HG03097 (cell line): ENCODE results near the gene NINL.
A peak's percentile ranks its signal among the peaks of the same experiment; 100 is the strongest.
"Not testable (repeated sequence)": the region's sequence is repeated elsewhere in the genome, so short reads cannot be mapped to it uniquely, and the experiment has no call there.

Source experiments
- ATAC-seq: cut with Tn5 transposase; IDR thresholded peaks from one replicate; pipeline ENCODE4 v1.9.1; 2021; ENCODE audit not compliant: unreplicated experiment, low FRiP score

NINL gene

GRCh38 chr20:25584905-25585704, at the start of gene NINL:
Gene NINL (minus strand): TSS chr20:25585531. CDS start chr20:25526587, 58,944 bp downstream.
- ATAC-seq: no peak

DNA sequence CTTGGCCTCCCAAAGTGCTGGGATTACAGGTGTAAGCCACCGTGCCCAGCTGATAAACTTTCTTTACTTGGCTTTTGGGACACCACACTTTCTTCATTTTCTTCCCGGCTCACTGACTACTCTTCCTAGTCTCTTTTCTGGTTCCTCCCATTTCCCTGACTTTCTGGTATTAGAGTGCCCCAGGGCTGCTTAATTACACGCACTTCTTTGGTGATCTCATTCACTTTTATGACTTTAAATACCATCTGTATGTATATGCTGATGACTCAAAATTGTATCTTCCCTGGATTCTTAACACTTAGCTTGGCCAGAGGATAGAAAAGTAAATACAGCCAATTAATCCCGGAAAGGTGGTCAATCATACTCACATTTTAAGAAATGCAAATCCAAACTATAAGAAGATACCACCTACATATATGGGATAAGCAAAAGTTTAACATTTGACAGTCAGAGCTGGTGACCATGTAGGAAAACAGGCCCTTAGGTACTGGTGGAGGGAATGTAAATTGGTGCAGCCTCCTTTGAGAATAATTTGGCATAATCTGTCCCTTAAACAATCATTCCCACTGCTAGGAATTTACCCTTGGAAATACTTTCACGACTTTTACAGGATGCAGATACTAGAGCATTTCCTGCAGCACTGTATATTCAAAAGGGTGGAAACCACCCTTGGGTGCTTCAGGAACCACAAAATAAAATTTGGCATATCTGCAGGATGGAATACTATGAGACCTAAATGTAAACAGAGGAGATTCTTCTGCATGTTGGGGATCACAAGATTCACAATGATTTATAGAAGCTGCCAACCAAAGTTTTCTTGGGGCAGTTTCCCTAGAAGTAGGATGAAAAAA, 47.8 kb upstream of the NINL start:
- no peak for ATAC-seq

GRCh38 chr20:25630615-25631014, 45.3 kb upstream of the NINL start:
- ATAC-seq: not testable (repeated sequence)

GRCh38 chr20:25629816-25630499, 44.6 kb upstream of the NINL start:
- no peak for ATAC-seq

GRCh38 chr20:25626779-25627178, 41.4 kb upstream of the NINL start:
- no peak for ATAC-seq

- ATAC-seq: no peak
These were observed 39.2 kb upstream of the NINL start for GRCh38 chr20:25624500-25624939.

- peak; percentile 85 for ATAC-seq
These were observed 38.6 kb upstream of the NINL start, which contains the start of gene NANP for GRCh38 chr20:25623736-25624499. Gene NANP (minus strand): TSS chr20:25624014. CDS start chr20:25623948, 66 bp downstream.

DNA sequence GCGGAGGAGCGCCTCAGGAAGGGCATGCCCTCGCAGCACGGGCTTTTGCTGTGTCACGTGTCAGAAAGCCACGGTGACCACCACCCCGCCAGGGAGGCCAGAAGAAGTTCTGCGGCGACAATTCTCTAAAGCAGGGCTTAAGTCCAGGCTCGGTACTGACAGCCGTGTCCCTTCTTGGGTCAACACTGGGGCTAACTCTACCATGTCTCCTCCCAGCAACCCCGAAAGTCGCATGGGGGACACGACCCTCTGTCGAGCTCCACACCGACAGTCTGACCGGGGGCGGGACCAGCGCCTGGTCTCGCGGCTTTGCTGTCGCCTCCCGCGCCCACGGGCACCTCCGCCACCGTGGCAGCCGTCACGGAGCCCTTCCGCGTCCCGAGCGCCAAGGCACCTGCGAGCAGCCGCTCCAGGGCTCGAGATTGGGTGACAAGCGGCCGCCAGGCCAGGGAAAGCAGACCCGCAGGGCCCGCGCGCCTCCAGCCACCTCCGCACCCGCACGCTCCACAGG, 37.9 kb upstream of the NINL start:
- ATAC-seq: peak; percentile 11

- ATAC-seq: no peak
These were observed 37.3 kb upstream of the NINL start for GRCh38 chr20:25622450-25623224.

DNA sequence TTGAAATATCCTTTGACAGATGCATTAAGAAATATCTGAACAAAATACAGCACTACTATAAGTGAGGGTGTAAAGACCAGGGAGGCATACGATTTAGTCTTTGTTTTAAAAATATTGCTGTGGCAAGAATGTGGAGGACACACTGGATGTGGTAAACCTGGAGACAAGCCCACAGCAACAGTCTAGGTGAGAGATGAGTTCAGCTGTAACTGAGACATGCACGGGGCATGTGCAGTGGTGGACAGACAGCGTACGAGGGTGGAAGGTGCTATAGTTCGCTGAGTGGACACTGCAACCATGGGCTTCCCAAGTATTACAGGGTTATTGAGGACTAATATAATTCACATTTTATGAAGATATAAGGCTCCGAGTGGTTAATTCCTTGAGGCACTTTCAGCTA, 36.7 kb upstream of the NINL start:
- ATAC-seq: no peak

DNA sequence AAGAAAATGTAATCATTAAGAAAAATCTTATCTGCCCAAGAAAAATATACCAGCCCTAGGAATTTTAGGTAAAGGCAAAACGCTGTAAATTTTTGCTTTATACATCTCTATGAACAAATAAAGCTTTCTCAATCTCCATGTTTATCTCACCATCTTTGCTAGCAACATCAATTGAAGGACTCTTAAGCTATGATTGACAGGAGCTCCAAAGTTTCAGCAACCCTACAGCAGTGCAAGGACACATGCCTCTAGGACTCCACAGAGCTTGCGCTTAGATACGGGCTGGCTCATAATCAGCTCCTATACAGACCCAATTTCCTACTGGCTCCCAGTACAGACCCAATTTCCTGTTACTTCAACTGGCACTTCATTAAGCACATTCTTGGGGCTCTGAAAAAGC, 34.2 kb upstream of the NINL start:
- ATAC-seq: no peak

- ATAC-seq: no peak
These were observed 23.4 kb upstream of the NINL start for GRCh38 chr20:25608774-25609173.

DNA sequence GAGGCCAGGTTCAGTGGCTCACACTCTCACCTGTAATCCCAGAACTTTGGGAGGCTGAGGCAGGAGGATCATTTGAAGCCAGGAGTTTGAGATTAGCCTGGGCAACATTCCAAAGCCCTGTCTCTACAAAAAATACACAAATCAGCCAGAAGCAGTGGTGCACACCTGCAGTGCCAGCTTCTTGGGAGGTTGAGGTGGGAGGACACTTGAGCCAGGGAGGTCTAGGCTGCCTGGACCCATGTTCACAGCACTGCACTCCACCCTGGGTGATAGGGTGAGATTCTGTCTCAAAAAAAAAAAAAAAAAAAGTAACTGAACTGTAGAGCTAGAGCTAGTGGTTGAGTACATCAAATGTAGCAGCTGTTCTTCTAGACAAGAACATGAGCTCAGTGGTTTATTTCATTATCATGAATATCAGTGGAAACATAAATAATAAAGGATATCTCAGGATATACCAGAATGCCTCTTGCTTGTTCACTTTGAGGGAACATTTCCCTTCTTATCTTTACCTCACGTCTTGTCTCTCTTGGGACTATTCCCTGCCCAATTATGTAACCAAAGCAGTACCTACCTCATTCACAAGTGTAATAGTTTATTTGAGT, 20.9 kb upstream of the NINL start:
- ATAC-seq: no peak

- no peak for ATAC-seq
These were observed 19.8 kb upstream of the NINL start for GRCh38 chr20:25605148-25605547.

DNA sequence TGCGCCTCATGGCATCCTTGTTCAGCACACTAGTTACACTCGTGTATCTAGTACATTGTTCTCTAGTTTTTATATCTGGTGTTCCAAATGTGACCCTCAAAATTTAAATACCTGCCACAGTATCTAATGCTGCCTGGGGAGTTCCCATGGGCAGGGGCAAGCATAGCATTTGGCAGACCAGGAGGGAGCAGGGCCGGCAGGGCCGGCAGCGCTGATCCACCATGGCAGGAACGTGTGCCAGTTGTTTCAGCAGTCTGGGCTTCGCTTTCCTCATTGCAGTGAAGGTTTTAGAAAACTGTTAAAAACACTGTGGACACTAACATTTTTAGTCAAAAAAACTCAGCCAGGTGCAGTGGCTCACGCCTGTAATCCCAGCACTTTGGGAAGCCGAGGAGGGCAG, 19.3 kb upstream of the NINL start:
- no peak for ATAC-seq

DNA sequence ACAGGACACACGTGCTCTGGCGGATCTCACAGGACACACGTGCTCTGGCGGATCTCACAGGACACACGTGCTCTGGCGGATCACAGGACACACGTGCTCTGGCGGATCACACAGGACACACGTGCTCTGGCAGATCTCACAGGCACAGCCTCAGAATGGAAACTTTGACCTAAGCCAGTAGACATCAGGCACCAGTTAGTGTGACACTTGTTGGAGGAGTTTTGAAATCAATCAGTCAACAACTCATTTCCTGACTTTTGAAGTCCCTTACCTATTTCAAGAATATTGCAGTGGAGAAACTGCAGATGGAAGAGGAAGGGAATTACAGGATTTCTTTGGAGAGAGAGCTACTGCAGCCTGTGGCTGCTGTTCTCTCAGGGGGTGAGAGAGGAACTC, 17.6 kb upstream of the NINL start:
- ATAC-seq: not testable (repeated sequence)

- not testable (repeated sequence) for ATAC-seq
These were observed 17.0 kb upstream of the NINL start for GRCh38 chr20:25602191-25602913.

DNA sequence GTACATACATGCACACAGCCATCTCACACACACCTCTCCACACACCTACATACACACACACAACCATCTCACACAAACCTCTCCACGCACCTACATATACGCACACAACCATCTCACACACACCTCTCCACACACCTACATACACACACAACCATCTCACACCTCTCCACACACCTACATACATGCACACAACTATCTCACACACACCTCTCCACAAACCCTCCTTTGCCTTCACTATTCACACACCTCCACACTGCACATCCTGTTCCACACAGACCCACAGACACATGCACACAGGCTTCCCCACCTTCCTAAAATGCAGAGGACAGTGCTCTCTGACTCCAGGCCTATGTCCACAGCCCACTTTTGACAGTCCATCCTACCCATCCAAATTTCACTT, 16.3 kb upstream of the NINL start:
- ATAC-seq: no peak
